Right lobe of liver (tissue), 4 donors: Measurements from ENCODE around the gene HMGN5.

Source experiments
- CTCF ChIP-seq, 4 donors: fragments of 200-600 bp in 3 of 4; fragments of 450-650 bp in 1 of 4; IDR thresholded peaks; one replicate each; pipeline versions ENCODE4 v1.5.1 to v1.8.0; 2016 to 2022; ENCODE audit warnings: antibody characterized with exemption in 4 of 4, mild to moderate bottlenecking in 2 of 4
- POLR2A ChIP-seq: fragments of 450-650 bp; IDR thresholded peaks from one replicate; pipeline ENCODE4 v1.6.1; 2017; ENCODE audit warnings: antibody characterized with exemption, mild to moderate bottlenecking
- donor health status: DM: no; HTN: no; CAD: no.
- donor health status: DM: no; HTN: no; CAD: no.
- donor health status: DM: no; HTN: yes; CAD: no.

- TF ChIP-seq CTCF (IDR thresholded peaks at IDR 0.05): no peak
- TF ChIP-seq POLR2A: no peak
Measured at GRCh38 chrX:81205551-81205950, 3.8 kb upstream of the HMGN5 start.
